Neural progenitor cell (in vitro differentiated cells): ENCODE data around the gene LMAN2.
"Not testable (repeated sequence)": the region's sequence is repeated elsewhere in the genome, so short reads cannot be mapped to it uniquely, and the experiment has no call there.

Experiments used
- CTCF ChIP-seq: fragments of 200-600 bp; sonication (generic); IDR thresholded peaks from 2 replicates; pipeline ENCODE4 v1.5.1; 2017; ENCODE audit warnings: antibody characterized with exemption, mild to moderate bottlenecking
- EZH2 ChIP-seq: fragments of 200-600 bp; sonication (generic); IDR thresholded peaks from 2 replicates; pipeline ENCODE4 v1.6.1; 2017; ENCODE audit warnings: antibody characterized with exemption, mild to moderate bottlenecking, moderate library complexity

- TF ChIP-seq CTCF, EZH2: not testable (repeated sequence)
Measured at GRCh38 chr5:177343000-177343399, 8.5 kb downstream of the LMAN2 start.
